Natural killer cell (primary cell): ENCODE results near the gene CHST8. TPM values are rescaled to one million over a fixed set of nuclear protein-coding genes. Genes with fewer than 3 reads are reported as not detected.

Source experiments
- ATAC-seq, 3 donors: fragments of 150-1000 bp in 2 of 3; fragments of 200-7000 bp in 1 of 3; cut with Tn5 transposase; 1 replicate in 1 of 3; 2 replicates in 2 of 3; pipeline ENCODE4 v1.10.0; 2021; ENCODE audit warnings: mild to moderate bottlenecking in 2 of 3, moderate library complexity in 2 of 3
- DNase-seq, 2 donors: peaks; one replicate each; pipeline versions ENCODE4 v3.0.0 to v3.0.0-alpha.2; 2013 to 2021; ENCODE audit warnings: mixed read lengths in 1 of 2
- H3K27ac ChIP-seq: one replicate; pipeline ENCODE4 v1.5.1; 2013; ENCODE audit warnings: mild to moderate bottlenecking, low read length
- H3K27me3 ChIP-seq: one replicate; pipeline ENCODE4 v1.6.1; 2013; ENCODE audit warnings: low read length; ENCODE audit not compliant: control insufficient read depth, insufficient read depth
- H3K36me3 ChIP-seq: one replicate; pipeline ENCODE4 v1.6.1; 2013; ENCODE audit warnings: low read length; ENCODE audit not compliant: control insufficient read depth, insufficient read depth
- H3K4me1 ChIP-seq: one replicate; pipeline ENCODE4 v1.6.1; 2013; ENCODE audit warnings: low read length; ENCODE audit not compliant: control insufficient read depth, insufficient read depth
- H3K4me3 ChIP-seq: one replicate; pipeline ENCODE4 v1.5.1; 2013; ENCODE audit warnings: low read length
- H3K9me3 ChIP-seq: one replicate; pipeline ENCODE4 v1.6.1; 2013; ENCODE audit warnings: low read length; ENCODE audit not compliant: control insufficient read depth, insufficient read depth
- H3K27ac Mint-ChIP-seq, 2 donors: one replicate each; pipeline ENCODE4 v1.8.0; 2022; ENCODE audit warnings: mild to moderate bottlenecking in 2 of 2, mixed read lengths in 2 of 2, moderate library complexity in 1 of 2
- H3K27me3 Mint-ChIP-seq, 2 donors: one replicate each; pipeline ENCODE4 v1.8.0; 2022; ENCODE audit warnings: low read depth in 2 of 2, mixed read lengths in 2 of 2
- H3K36me3 Mint-ChIP-seq: one replicate; pipeline ENCODE4 v1.8.0; 2022; ENCODE audit warnings: mixed read lengths
- H3K4me1 Mint-ChIP-seq, 2 donors: one replicate each; pipeline ENCODE4 v1.8.0; 2022; ENCODE audit warnings: mixed read lengths in 2 of 2
- H3K4me3 Mint-ChIP-seq: one replicate; pipeline ENCODE4 v1.8.0; 2022; ENCODE audit warnings: mild to moderate bottlenecking, moderate library complexity, mixed read lengths
- H3K9me3 Mint-ChIP-seq, 2 donors: one replicate each; pipeline ENCODE4 v1.8.0; 2022; ENCODE audit warnings: mixed read lengths in 2 of 2
- CTCF ChIP-seq: fragments of 200-600 bp; IDR thresholded peaks from one replicate; pipeline ENCODE4 v1.8.0; 2022; ENCODE audit warnings: antibody characterized with exemption
- WGBS: methylation state at CpG from one replicate; pipeline ENCODE4 v1.1.7; 2013; ENCODE audit warnings: missing lambda C conversion rate; ENCODE audit not compliant: insufficient coverage; 5-methylcytosine and 5-hydroxymethylcytosine counted together
- intact Hi-C: fragments of 100-400 bp; cut with micrococcal nuclease; formaldehyde crosslinking; loops from one replicate; pipeline ENCODE4 v1.14.2; 2022
- total RNA-seq, 4 donors: library from RNA; stranded (reverse); fragments of 120-200 nt in 1 of 4; gene quantifications; one replicate each; pipeline versions ENCODE4 v1.2.3 to v1.2.4, GENCODE V29; 2013 to 2022

Gene CHST8
- total RNA-seq, 3 donors from 2014 or later (not counting 1 experiment from before 2014, with no cell fraction given), result not detected

DNA sequence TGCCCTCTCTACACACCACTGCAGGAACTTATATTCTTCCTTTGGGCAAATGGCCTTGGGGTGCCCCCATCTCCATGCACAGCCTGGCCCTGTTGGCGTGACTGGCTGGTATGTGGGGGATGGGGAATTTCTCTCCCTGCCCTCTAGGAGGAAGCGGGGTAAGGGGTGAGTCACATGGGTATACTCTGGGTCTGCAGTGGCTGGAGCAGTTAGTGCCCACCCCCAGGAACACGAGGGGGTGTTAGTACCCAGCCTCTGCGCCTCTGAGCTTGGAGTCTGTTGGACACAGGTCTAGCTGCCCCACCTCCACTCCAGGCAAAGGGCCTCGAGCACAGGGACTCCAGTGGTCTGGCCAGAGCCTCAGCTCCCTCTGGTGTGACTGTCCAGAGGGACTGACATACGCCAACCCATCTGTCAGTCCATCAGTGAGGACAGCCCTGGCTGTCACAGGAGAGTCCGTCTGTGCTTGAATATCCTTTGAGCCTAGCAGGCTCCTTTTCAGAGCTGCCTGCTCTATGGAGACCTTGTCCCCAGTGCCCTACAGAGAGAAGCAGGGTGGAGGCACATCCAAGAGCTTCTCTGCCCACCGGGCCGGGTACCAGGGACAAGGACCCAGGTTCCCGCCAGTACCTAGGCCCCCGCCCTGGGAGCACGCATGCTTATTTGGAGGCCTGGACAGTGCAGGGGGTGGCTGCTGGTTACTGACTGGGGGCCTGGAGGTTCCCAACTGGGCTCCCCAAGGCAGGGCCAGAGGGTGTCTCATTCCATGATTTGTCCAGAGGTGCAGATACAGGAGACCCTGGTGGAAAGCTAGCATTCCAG lies 66.6 kb downstream of the CHST8 start:
- no peak for TF ChIP-seq CTCF

DNA sequence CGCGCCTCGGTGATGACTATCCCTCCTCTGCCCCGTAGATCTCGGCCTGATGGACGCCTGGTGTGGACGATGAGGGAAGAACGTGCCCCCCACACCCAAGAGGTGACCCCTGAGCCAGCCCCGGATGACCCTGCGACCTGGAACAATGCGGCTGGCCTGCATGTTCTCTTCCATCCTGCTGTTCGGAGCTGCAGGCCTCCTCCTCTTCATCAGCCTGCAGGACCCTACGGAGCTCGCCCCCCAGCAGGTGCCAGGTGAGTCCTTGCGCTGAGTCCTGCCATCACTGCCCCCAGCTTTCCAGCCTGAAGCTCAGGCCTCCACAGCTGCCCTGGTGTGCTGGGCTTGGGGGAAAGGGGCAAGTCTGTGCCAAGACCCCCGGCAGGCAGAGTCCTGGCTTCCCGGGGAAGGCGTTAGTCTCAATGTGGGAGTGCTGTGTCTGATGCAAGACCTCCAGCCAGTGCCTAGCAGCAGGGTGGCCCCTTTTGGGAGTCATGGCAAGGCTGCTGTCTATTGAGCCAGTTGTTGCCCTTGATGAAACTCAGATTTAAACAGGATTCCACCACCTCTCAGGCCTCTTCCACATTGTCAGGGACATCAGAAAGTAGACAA lies 67.5 kb downstream of the CHST8 start:
- Histone ChIP-seq H3K4me1 (no peaks in the 10 kb centered on the region), H3K9me3 (no peaks in the 10 kb centered on the region), H3K27me3 (no peaks in the 10 kb centered on the region), H3K36me3 (no peaks in the 10 kb centered on the region), H3K27ac (no peak overlapping the region), H3K4me3 (no peak overlapping the region)
- no peak for ATAC-seq
- Mint-ChIP-seq H3K27me3 (peaks cover 17 to 21% of the 10 kb centered on the region in 2 donors), H3K4me3 (no peak overlapping the region), H3K36me3 (no peaks in the 10 kb centered on the region), H3K9me3 (no peaks in the 10 kb centered on the region), H3K27ac (no peak overlapping the region), H3K4me1 (no peaks in the 10 kb centered on the region)
- no peak for TF ChIP-seq CTCF
- intact Hi-C loops, result no loop called here
- WGBS, result 90% methylated on average over 18 of the region's 18 CpGs
- DNase-seq, result no peak

More for the DNA sequence above, 66.6 kb downstream of the CHST8 start:
- WGBS, result 76% methylated on average over 11 of the region's 12 CpGs
- Histone ChIP-seq H3K9me3 (no peaks in the 10 kb centered on the region), H3K4me3 (no peak overlapping the region), H3K4me1 (no peaks in the 10 kb centered on the region), H3K27me3 (no peaks in the 10 kb centered on the region), H3K27ac (no peak overlapping the region), H3K36me3 (no peaks in the 10 kb centered on the region)
- Mint-ChIP-seq H3K4me3 (no peak overlapping the region), H3K9me3 (no peaks in the 10 kb centered on the region), H3K27me3 (peaks cover 17 to 21% of the 10 kb centered on the region in 2 donors), H3K27ac (no peak overlapping the region), H3K36me3 (no peaks in the 10 kb centered on the region), H3K4me1 (no peaks in the 10 kb centered on the region)
- ATAC-seq (no peak), DNase-seq (no peak)
- intact Hi-C loops, result no loop called here

- H3K27me3 Mint-ChIP-seq, result peaks cover 13 to 20% of the 10 kb centered on the region in 2 donors
- no peaks in the 10 kb centered on the region for H3K36me3 Mint-ChIP-seq
- Histone ChIP-seq H3K4me3 (no peak overlapping the region), H3K9me3 (no peaks in the 10 kb centered on the region), H3K4me1 (no peaks in the 10 kb centered on the region), H3K36me3 (no peaks in the 10 kb centered on the region), H3K27me3 (no peaks in the 10 kb centered on the region), H3K27ac (no peak overlapping the region)
- no peak for TF ChIP-seq CTCF
- intact Hi-C loops, result no loop called here
- no peaks in the 10 kb centered on the region for H3K4me1 Mint-ChIP-seq
- ATAC-seq (no peak), DNase-seq (no peak)
- WGBS, result 84% methylated on average over 5 of the region's 5 CpGs
- H3K27ac Mint-ChIP-seq, result no peak overlapping the region
- H3K9me3 Mint-ChIP-seq, result no peaks in the 10 kb centered on the region
- H3K4me3 Mint-ChIP-seq, result no peak overlapping the region
Observed at GRCh38 chr19:33689868-33690267, 68.1 kb downstream of the CHST8 start.
